ENCODE measurements around the gene COL6A2.

Gene COL6A2

DNA sequence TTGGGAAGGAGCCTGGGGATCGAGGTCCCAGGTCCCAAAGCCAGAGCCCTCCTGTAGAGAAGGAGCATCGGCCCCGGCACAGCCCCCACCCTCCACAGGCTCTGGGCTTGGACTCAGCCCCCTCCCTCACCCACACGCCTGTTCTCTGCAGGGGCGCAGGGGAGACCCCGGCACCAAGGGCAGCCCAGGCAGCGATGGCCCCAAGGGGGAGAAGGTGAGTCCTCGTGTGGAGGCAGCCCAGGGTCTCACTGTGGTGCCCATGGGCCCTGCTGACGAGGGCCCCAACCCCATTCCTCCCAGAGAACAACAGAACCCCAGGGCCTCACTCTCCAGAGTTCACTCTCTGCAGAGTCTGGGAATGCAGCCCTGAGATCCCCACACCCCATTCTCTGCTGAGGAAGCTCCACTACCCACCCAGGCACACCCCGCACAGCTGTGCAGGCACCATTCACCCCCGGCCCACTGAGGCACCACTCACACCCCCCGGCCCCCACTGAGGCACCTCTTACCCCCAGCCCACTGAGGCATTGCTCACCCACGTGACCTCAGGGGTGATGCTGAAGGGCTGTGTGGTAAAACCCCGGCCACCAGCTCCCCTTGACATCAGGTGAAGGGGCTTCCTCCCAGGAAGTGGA, 21.8 kb downstream of the COL6A2 start:
- H4K20me1 ChIP-seq: peaks cover 0 to 38% (median 0%) of the 10 kb centered on the region in 11 experiments; a peak in 7 of 22 replicates
- no peak overlapping the region for H3K4me3 ChIP-seq
- peaks cover 3 to 15% (median 4%) of the 10 kb centered on the region in 11 experiments; a peak in 17 of 22 replicates for H3K36me3 ChIP-seq
- H3K27ac ChIP-seq: no peak overlapping the region
- peak overlapping the region in 8 of 11 experiments; percentile 36 to 72 (median 64); a peak in 14 of 22 replicates for H3K4me2 ChIP-seq
- H3K4me1 ChIP-seq: peaks cover 0 to 64% (median 48%) of the 10 kb centered on the region in 10 experiments; a peak in 16 of 20 replicates
- H3K9me3 ChIP-seq (replicated peaks in 1 of 11): peaks cover 4 to 9% (median 6%) of the 10 kb centered on the region in 11 experiments
- no peaks in the 10 kb centered on the region for H3K27me3 ChIP-seq
- TF ChIP-seq Cebpa-rat (IDR thresholded peaks at IDR 0.05): no peak
- no peak overlapping the region for H3K9ac ChIP-seq

GRCh38 chr21:46120301-46121285, 22.7 kb downstream of the COL6A2 start:
- Histone ChIP-seq H4K20me1 (peaks cover 0 to 38% (median 0%) of the 10 kb centered on the region in 11 experiments; a peak in 7 of 22 replicates), H3K9me3 (replicated peaks in 1 of 11) (peaks cover 0 to under 1% (median 0%) of the 10 kb centered on the region in 11 experiments; a peak in 2 of 22 replicates), H3K4me1 (peaks cover 0 to 64% (median 48%) of the 10 kb centered on the region in 10 experiments; a peak in 16 of 20 replicates), H3K4me2 (peak overlapping the region in 8 of 11 experiments; percentile 36 to 72 (median 64); a peak in 14 of 22 replicates), H3K27me3 (no peaks in the 10 kb centered on the region), H3K4me3 (no peak overlapping the region), H3K27ac (no peak overlapping the region), H3K9ac (no peak overlapping the region; a peak in 1 of 22 replicates), H3K36me3 (peaks cover 0 to 7% (median 0%) of the 10 kb centered on the region in 11 experiments; a peak in 2 of 22 replicates)
- no peak for TF ChIP-seq Cebpa-rat (IDR thresholded peaks at IDR 0.05)

DNA sequence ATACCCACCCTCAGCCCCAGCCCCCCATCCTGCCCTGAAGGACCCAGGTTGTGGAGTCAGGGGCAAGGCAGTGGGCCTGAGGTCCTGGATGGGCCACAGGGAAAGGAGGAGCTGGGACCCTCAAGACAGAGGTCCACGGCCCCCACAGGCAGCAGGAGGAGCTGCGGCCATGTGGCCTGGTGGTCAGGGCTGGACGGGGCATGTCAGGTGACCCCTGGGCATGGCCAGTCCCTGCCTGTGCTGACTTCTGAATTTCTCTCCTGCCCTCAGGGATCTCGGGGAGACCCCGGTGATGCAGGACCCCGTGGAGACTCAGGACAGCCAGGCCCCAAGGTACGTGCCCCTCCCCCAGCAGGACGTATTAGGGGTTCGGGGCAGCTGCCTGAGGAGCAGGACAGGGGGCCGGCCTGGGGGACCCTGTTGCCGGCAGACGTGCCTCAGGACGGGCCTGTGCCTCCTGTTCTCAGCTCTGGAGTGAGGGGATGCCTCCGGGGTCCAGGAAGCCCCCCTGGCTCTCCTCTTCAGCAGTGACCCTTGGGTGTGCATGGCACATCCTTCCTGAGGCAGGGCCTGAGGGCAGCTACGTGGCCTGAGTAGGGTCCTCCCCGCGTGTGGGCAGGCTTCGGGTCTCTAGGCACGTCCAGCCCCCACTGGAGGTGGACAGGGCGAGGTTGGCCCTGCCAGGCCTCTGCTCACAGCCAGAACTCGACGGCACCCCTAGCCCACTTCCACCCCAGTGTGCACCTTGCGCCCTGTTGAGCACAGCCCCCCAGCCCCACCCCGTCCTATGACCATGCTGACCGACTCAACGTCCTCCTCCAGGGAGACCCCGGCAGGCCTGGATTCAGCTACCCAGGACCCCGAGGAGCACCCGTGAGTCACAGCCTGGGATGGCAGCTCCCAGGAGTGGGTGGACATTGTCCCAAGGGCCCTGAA, 23.6 kb downstream of the COL6A2 start:
- no peak overlapping the region for H3K9ac ChIP-seq
- no peak overlapping the region; a peak in 1 of 22 replicates for H3K4me2 ChIP-seq
- no peak overlapping the region for H3K27ac ChIP-seq

GRCh38 chr21:46122237-46122671, 24.3 kb downstream of the COL6A2 start:
- H4K20me1 ChIP-seq: peaks cover 0 to 48% (median 5%) of the 10 kb centered on the region in 11 experiments; a peak in 12 of 22 replicates
- no peaks in the 10 kb centered on the region for H3K36me3 ChIP-seq
- H3K4me2 ChIP-seq: no peak overlapping the region; a peak in 1 of 22 replicates
- H3K4me3 ChIP-seq: no peak overlapping the region
- no peak for TF ChIP-seq Cebpa-rat (IDR thresholded peaks at IDR 0.05)
- no peaks in the 10 kb centered on the region for H3K9me3 ChIP-seq (replicated peaks in 1 of 11)
- H3K27me3 ChIP-seq: peaks cover 0 to 11% (median 0%) of the 10 kb centered on the region in 11 experiments; a peak in 2 of 22 replicates
- no peak overlapping the region for H3K9ac ChIP-seq
- no peak overlapping the region for H3K27ac ChIP-seq
- H3K4me1 ChIP-seq: peaks cover 0 to 64% (median 48%) of the 10 kb centered on the region in 10 experiments; a peak in 18 of 20 replicates

More for the DNA sequence above, 23.6 kb downstream of the COL6A2 start:
- Histone ChIP-seq H4K20me1 (peaks cover 0 to 44% (median 5%) of the 10 kb centered on the region in 11 experiments; a peak in 9 of 22 replicates), H3K27me3 (peaks cover 0 to 4% (median 0%) of the 10 kb centered on the region in 11 experiments; a peak in 2 of 22 replicates), H3K4me1 (peaks cover 0 to 64% (median 48%) of the 10 kb centered on the region in 10 experiments; a peak in 18 of 20 replicates), H3K9me3 (replicated peaks in 1 of 11) (no peaks in the 10 kb centered on the region), H3K36me3 (peaks cover 0 to 3% (median 0%) of the 10 kb centered on the region in 11 experiments; a peak in 2 of 22 replicates), H3K4me3 (no peak overlapping the region)
- TF ChIP-seq Cebpa-rat (IDR thresholded peaks at IDR 0.05): no peak

DNA sequence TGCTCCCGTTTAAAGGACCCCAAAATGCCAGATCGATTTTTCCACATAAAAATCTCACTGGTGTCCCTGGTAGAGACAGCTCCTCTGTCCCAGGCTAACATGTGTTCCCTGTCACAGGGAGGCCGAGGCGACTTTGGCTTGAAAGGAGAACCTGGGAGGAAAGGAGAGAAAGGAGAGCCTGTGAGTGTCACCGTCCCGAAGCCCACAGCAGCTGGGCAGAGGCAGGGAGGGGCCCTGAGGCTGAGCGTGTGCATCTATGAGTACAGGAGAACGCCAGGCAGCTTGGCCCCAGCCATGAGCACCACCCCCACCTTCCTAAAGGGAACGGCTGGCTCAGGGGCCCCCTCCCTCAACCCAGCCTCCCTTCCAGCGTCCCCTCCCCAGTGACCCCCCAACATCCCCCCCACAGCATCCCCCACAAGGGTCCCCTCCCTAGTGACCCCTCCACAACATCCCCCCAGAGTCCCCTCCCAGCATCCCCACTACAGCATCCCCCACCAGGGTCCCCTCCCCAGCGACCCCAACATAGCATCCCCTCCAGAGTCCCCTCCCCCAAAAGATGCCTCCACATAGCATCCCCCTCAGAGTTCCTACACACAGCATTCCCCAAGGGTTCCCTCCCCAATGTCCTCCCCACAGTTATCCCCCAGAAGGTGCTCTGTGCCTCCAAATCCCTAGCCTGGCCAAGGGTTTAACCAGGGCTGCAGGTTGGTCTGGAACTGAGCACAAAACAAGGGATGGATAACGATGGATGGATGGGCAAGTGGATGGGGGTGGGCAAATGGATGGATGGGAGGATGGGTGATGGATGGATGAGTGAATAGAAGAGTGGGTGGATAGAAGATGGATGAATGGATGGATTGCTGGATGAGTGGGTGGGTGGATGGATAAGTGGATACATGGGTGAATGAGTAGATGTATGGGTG, 25.1 kb downstream of the COL6A2 start:
- Histone ChIP-seq H3K4me3 (no peak overlapping the region), H3K27ac (no peak overlapping the region), H3K27me3 (peaks cover 0 to 13% (median 0%) of the 10 kb centered on the region in 11 experiments; a peak in 2 of 22 replicates), H4K20me1 (peaks cover 0 to 48% (median 5%) of the 10 kb centered on the region in 11 experiments; a peak in 13 of 22 replicates), H3K4me1 (peaks cover 0 to 64% (median 45%) of the 10 kb centered on the region in 10 experiments; a peak in 18 of 20 replicates), H3K4me2 (no peak overlapping the region), H3K9ac (no peak overlapping the region), H3K9me3 (replicated peaks in 1 of 11) (no peaks in the 10 kb centered on the region), H3K36me3 (no peaks in the 10 kb centered on the region)
- no peak for TF ChIP-seq Cebpa-rat (IDR thresholded peaks at IDR 0.05)

- Histone ChIP-seq H3K4me1 (peaks cover 0 to 55% (median 37%) of the 10 kb centered on the region in 10 experiments; a peak in 18 of 20 replicates), H3K27me3 (peaks cover 0 to 13% (median 0%) of the 10 kb centered on the region in 11 experiments; a peak in 2 of 22 replicates), H3K27ac (no peak overlapping the region), H3K9ac (no peak overlapping the region), H3K4me2 (peak overlapping the region in 3 of 11 experiments; percentile 10 to 30 (median 18); a peak in 2 of 22 replicates), H3K36me3 (no peaks in the 10 kb centered on the region), H4K20me1 (peaks cover 0 to 46% (median 12%) of the 10 kb centered on the region in 11 experiments; a peak in 13 of 22 replicates), H3K4me3 (no peak overlapping the region), H3K9me3 (replicated peaks in 1 of 11) (no peaks in the 10 kb centered on the region)
- TF ChIP-seq Cebpa-rat (IDR thresholded peaks at IDR 0.05): no peak
Measured at GRCh38 chr21:46124083-46124925, 26.4 kb downstream of the COL6A2 start.

All from BLaER1 treated with 17β-estradiol and CSF1 and Interleukin-3, amounts not matched to agents 10 nM and 100 nM (cell line).